ENCODE results near the gene HDAC3.

The HDAC3 gene

DNA sequence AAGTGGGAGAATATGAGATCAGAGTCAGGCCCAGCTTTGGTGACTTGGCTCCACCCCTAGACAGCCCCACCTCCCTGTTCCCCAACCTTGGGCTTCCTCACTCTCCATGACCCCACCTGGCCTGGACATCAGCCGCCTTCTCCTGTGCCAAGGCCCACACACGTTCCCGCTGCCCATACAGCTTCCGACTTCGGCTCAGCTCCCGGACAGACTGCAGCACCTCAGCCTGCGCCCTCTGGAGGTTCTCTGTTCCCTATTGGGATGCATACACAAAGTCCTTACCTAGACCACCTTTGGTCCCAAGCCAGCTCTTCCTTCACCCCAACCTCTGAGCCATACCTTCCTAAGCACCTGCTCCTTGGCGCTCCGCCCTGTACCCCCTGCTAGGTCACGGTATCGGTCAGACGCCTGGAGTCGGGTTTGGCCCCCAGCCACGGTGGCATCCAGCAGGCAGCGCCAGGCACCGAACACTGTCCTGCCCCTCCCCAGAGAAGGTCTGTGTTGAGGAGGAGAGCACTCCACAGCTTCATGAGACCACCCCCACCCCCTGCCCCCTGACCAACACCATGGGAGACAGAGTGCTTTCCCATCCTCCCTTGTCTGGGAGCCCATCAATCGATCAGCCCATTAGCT, 12.5 kb upstream of the HDAC3 start:
- no peak overlapping the region for H3K27ac ChIP-seq
- TF ChIP-seq, protein P1, sequence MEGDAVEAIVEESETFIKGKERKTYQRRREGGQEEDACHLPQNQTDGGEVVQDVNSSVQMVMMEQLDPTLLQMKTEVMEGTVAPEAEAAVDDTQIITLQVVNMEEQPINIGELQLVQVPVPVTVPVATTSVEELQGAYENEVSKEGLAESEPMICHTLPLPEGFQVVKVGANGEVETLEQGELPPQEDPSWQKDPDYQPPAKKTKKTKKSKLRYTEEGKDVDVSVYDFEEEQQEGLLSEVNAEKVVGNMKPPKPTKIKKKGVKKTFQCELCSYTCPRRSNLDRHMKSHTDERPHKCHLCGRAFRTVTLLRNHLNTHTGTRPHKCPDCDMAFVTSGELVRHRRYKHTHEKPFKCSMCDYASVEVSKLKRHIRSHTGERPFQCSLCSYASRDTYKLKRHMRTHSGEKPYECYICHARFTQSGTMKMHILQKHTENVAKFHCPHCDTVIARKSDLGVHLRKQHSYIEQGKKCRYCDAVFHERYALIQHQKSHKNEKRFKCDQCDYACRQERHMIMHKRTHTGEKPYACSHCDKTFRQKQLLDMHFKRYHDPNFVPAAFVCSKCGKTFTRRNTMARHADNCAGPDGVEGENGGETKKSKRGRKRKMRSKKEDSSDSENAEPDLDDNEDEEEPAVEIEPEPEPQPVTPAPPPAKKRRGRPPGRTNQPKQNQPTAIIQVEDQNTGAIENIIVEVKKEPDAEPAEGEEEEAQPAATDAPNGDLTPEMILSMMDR (IDR thresholded peaks at IDR 0.05): no peak
- no peak for TF ChIP-seq ZFX (IDR thresholded peaks at IDR 0.05; ENCODE audit: borderline replicate concordance)

DNA sequence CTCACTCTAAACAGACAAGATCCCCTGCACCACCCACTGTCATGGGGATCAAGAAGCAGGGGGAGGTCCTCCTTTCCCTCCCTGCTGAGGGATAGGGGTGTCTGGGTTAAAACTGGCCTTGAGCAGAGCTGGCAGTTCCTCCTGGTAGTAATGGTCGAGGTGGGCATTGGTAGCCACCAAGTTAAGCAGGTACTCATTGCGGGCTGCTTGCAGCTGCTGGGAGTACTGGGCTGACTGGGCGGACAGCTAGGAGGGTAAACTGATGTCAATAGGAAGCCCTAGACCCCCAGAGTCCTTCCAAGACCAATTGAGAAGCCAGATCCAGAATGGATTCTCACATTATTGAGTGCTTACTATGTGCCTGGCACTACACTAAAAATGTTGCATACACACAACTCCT, 11.2 kb upstream of the HDAC3 start:
- no peak for TF ChIP-seq ZFX (IDR thresholded peaks at IDR 0.05; ENCODE audit: borderline replicate concordance)
- TF ChIP-seq, protein P1 (IDR thresholded peaks at IDR 0.05): no peak
- no peak overlapping the region for H3K27ac ChIP-seq

DNA sequence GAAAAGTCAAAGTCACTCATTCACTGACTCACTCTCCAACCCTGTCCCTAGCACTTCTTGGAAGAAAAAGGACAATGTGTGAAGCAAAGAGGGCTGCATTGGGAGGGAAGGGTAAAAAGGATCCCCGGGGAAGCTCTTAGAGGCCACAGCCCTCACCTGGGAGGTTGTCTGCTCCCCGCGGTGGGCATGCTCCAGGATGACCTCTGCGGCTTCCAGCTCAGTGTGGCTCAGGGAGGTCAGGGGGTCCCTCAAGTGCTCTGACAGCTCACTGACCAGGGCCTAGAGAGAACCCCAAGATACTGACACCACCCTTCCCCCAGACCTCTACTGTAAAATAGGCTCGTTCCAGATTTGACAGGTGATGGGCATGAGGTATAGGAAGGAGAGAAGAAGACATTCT, 10.6 kb upstream of the HDAC3 start:
- TF ChIP-seq, protein P1 (IDR thresholded peaks at IDR 0.05): no peak
- no peak for TF ChIP-seq ZFX (IDR thresholded peaks at IDR 0.05; ENCODE audit: borderline replicate concordance)
- no peak overlapping the region for H3K27ac ChIP-seq

DNA sequence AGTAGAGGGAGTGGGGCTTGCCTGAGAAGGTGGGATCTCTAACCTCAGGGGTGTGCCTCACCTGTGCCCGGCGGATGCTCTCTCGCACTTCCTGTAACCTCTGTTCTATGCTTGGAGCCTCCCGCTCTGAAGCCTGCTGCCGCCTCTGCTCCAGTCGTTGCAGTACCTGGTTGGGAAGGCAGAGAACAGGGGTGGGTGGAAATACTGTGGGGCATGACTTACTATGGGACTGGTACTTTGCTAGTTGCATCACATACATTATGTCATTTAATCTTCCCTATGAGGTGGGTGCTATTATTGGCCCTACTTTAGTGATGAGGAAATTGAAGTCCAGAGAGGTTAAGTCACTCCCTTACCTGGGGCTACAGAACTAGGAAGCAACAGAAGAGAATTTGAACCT, 9.4 kb upstream of the HDAC3 start:
- no peak overlapping the region for H3K27ac ChIP-seq
- TF ChIP-seq, protein P1 (IDR thresholded peaks at IDR 0.05): no peak
- TF ChIP-seq ZFX (IDR thresholded peaks at IDR 0.05; ENCODE audit: borderline replicate concordance): no peak

DNA sequence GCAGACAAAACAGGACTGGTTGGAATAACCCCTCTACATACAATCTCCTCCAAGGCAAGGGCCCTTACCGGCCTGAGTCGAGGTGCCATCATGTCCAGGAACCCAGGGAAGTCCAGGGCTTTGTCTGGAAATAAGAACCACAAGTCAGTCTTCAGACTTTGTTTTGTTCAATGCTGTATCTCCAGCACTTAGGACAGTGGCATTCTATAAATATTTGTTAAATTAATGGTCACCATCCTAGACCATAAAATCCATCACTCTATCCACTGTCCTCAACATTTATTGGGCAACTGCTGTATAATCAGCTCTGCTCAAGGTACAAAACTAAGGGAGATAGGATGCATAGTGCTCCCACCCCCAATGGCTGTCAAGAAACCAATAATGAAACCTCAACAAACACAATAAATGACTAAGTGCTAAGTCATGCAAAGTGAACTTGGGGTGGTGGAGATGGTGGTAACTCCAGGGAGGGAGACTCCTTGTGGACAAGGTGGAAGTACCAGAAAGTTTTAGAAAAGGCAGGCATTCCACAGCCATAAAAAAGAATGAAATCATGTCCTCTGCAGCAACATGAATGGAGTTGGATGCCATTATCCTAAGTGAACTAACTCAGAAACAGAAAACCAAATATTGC, 5.1 kb upstream of the HDAC3 start:
- peak overlapping the region; percentile 7; the same call in 1 of the 2 replicates for H3K27ac ChIP-seq

DNA sequence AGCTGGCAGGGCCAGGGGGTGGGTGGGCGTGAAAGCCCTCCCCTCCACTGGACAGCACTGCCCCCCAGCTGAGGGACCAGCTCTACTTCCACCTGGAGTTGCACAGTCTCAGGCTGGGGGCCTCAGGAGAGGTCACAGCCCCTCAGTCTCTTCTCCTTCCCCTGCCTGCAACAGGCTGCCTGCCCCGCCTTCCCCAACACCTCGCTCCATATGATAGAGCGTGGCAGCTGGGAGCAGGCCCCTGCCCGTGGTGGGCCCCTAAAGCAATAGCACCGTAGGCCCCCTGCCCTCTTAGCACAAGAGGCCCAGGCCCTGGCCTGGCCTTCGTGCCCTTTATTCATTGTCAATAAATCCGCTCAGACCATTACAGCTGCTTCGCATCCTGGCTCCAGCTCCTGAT, 4.0 kb upstream of the HDAC3 start:
- TF ChIP-seq, protein P1 (IDR thresholded peaks at IDR 0.05): no peak
- TF ChIP-seq ZFX (IDR thresholded peaks at IDR 0.05; ENCODE audit: borderline replicate concordance): no peak
- H3K27ac ChIP-seq: 0 out of 2 replicates have a peak overlapping the region, but pooled peaks have one; percentile 2

More for the DNA sequence above, 5.1 kb upstream of the HDAC3 start:
- TF ChIP-seq ZFX (IDR thresholded peaks at IDR 0.05; ENCODE audit: borderline replicate concordance): no peak
- TF ChIP-seq, protein P1 (IDR thresholded peaks at IDR 0.05): no peak

DNA sequence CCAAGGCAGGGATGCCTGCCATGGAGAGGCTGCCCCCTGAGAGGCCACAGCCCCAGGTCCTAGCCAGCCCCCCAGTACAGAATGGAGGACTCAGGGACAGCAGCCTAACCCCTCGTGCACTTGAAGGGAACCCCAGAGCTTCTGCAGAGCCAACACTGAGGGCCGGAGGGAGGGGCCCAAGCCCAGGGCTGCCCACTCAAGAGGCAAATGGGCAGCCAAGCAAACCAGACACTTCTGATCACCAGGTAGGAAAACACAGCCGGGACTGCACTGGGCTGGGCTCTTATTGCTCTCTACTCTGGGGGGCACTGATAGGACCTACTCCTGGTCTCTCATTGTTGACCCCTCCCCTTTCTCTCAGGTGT, 3.4 kb upstream of the HDAC3 start:
- 0 out of 2 replicates have a peak overlapping the region, but pooled peaks have one; percentile 2 for H3K27ac ChIP-seq
- TF ChIP-seq ZFX (IDR thresholded peaks at IDR 0.05; ENCODE audit: borderline replicate concordance): no peak
- TF ChIP-seq, protein P1 (IDR thresholded peaks at IDR 0.05): no peak
